Measurements from ENCODE around the gene DDX4. TPM values are rescaled to one million over a fixed set of nuclear protein-coding genes. Genes with fewer than 3 reads are reported as not detected.

The DDX4 gene
- total RNA-seq, 4 donors from 2014 or later = not detected

DNA sequence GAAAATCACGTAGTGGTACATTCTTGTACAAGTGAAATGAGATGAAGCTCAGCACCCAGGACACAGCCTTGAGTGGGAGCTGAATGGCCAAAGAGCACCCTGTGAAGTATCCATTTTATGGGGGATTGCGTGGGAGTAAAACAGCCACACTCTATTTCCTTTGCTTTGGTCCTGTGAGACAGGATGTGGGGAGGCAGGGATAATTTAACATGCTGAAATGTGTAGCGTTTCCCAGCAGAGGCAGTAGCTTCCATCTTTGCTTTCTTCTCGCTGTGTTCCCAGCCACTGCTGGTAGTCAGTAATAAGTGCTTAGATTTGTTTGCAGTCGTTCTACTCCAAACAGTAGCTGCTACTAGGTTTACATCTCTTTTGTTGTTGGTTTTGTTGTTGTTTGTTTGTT, 117.6 kb downstream of the DDX4 start:
- WGBS, 2 donors = 77 to 79% methylated on average over 5 of the region's 5 CpGs
- DNase-seq (ENCODE audit: low spot score in 2 of 2) = no peak
- intact Hi-C loops (cut with DNase I; ENCODE audit: low total_unique reads) = no loop called here
- TF ChIP-seq, protein P1, sequence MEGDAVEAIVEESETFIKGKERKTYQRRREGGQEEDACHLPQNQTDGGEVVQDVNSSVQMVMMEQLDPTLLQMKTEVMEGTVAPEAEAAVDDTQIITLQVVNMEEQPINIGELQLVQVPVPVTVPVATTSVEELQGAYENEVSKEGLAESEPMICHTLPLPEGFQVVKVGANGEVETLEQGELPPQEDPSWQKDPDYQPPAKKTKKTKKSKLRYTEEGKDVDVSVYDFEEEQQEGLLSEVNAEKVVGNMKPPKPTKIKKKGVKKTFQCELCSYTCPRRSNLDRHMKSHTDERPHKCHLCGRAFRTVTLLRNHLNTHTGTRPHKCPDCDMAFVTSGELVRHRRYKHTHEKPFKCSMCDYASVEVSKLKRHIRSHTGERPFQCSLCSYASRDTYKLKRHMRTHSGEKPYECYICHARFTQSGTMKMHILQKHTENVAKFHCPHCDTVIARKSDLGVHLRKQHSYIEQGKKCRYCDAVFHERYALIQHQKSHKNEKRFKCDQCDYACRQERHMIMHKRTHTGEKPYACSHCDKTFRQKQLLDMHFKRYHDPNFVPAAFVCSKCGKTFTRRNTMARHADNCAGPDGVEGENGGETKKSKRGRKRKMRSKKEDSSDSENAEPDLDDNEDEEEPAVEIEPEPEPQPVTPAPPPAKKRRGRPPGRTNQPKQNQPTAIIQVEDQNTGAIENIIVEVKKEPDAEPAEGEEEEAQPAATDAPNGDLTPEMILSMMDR (IDR thresholded peaks at IDR 0.05) = no peak
- no peak for TF ChIP-seq POLR2A (IDR thresholded peaks at IDR 0.05)
- H3K4me3 ChIP-seq (ENCODE audit: low read depth, poor library complexity, severe bottlenecking) = no peak overlapping the region

DNA sequence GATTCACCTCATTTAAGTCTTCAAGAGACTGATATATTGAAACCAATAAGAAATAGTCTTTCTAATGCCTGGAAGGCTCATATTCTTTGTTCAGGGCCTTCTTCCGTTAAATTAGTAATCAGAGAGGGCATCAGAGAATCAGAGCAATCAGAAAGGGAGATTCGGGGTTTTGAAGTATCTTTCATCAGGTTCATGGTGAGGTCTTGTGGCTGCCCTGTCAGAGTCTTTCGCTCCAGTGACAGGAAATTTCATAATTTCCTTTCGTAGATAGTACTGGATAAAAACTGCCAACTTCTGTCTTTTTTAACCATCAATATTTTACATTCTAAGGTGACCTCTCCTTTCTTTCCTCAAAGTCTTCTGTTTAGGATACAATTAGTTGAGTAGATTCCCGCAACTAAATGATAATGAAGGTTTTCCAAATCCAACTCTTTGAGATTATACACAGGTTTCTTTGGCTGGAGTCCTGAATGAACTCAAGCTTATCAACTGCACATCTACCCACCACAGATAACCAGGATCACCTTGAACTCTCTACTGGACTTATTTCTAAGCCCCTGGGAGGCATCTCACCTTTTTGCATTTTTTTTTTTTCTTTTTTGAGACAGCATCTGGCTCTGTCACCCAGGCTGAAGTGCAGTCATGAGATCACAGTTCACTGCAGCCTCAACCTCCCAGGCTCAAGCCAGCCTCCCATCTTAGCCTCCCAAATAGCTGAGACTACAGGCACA, 118.8 kb downstream of the DDX4 start:
- H3K4me3 ChIP-seq (ENCODE audit: low read depth, poor library complexity, severe bottlenecking) = no peak overlapping the region
- intact Hi-C loops (cut with DNase I; ENCODE audit: low total_unique reads) = no loop called here
- 77 to 87% methylated on average over 5 of the region's 5 CpGs for WGBS, 2 donors
- no peak for DNase-seq (ENCODE audit: low spot score in 2 of 2)
- TF ChIP-seq POLR2A (IDR thresholded peaks at IDR 0.05) = no peak
- TF ChIP-seq, protein P1 (IDR thresholded peaks at IDR 0.05) = no peak

DNA sequence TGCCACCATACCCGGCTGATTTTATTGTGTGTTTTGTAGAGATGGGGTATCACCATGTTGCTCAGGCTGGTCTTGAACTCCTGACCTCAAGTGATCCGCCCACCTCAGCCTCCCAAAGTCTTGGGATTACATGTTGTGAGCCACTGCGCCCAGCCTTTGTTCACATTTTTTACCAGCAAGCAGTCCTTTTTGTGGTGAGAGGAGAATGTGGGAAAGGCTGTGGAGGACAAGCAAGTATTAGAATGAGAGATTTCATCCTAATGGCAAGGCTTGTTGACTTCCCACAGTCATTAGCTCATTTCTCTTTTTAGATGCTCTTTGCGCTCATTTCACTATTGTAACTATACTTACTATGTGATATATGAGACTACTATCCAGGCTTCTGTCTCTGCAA, 119.4 kb downstream of the DDX4 start:
- intact Hi-C loops (cut with DNase I; ENCODE audit: low total_unique reads) = no loop called here
- no peak for TF ChIP-seq POLR2A (IDR thresholded peaks at IDR 0.05)
- TF ChIP-seq, protein P1 (IDR thresholded peaks at IDR 0.05) = no peak
- 91 to 92% methylated on average over 4 of the region's 4 CpGs for WGBS, 2 donors
- no peak for DNase-seq (ENCODE audit: low spot score in 2 of 2)
- H3K4me3 ChIP-seq (ENCODE audit: low read depth, poor library complexity, severe bottlenecking) = no peak overlapping the region

DNA sequence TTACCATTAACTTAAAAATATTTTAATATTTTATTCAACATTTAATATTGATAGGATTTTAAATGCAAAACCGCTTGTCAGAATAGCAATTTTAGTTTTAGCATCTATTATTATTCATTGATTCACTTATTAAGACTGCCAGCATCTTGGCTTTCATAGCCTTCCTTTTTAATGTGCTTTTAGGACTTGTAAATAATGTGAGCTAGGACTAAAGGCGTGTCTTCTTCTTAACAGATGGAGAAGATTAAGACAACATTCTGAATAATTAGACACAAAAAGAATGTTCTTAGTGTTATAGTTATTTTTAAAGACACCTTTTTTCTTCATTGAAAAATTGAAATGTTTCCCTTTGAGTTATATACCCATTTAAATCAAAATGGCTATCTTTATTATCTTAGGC, 120.2 kb downstream of the DDX4 start:
- no peak overlapping the region for H3K4me3 ChIP-seq (ENCODE audit: low read depth, poor library complexity, severe bottlenecking)
- intact Hi-C loops (cut with DNase I; ENCODE audit: low total_unique reads) = no loop called here

DNA sequence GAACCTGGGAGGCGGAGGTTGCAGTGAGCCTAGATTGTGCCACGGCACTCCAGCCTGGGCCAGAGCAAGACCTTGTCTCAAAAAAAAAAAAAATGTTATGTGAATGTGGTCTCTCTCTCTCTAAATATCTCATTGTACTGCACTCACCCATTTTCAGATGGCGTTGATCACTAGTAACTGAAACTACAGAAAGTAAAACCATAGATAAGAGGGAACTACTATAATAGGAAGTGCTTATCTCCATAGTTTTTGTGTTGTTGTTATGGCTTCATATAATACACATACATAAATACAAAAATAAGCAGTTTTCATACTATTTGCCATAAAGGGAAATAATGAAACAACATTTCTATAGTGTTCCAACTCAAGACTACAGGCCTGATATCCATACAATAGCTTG, 122.4 kb downstream of the DDX4 start:
- no peak overlapping the region for H3K4me3 ChIP-seq (ENCODE audit: low read depth, poor library complexity, severe bottlenecking)
- TF ChIP-seq POLR2A (IDR thresholded peaks at IDR 0.05) = no peak
- TF ChIP-seq, protein P1 (IDR thresholded peaks at IDR 0.05) = no peak
- 53 to 74% methylated on average over 3 of the region's 3 CpGs for WGBS, 2 donors
- intact Hi-C loops (cut with DNase I; ENCODE audit: low total_unique reads) = no loop called here
- DNase-seq (ENCODE audit: low spot score in 2 of 2) = no peak

More for the DNA sequence above, 120.2 kb downstream of the DDX4 start:
- WGBS, 2 donors = 41 to 48% methylated on average over 2 of the region's 2 CpGs
- DNase-seq (ENCODE audit: low spot score in 2 of 2) = no peak
- TF ChIP-seq, protein P1 (IDR thresholded peaks at IDR 0.05) = no peak
- no peak for TF ChIP-seq POLR2A (IDR thresholded peaks at IDR 0.05)

DNA sequence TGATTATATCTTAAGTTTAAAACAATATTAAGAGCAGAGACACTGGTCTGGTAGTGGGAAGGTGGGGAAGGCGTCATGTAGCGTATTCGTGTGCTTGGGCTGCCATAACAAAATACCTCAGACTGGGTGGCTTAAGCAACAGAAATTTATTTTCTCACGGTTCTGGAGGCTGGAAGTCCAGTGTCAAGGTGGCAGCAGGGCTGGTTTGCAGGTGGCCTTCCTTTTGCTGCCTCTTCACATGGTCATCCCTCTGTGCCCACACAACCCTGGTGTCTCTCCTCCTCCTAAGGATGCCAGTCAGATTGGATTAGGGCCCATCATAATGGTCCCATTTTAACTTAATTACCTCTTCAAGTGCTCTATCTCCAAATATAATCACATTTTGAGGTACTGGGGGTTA, 122.8 kb downstream of the DDX4 start:
- H3K4me3 ChIP-seq (ENCODE audit: low read depth, poor library complexity, severe bottlenecking) = no peak overlapping the region
- TF ChIP-seq, protein P1 (IDR thresholded peaks at IDR 0.05) = no peak
- no peak for TF ChIP-seq POLR2A (IDR thresholded peaks at IDR 0.05)
- WGBS, 2 donors = 73 to 84% methylated on average over 4 of the region's 4 CpGs
- intact Hi-C loops (cut with DNase I; ENCODE audit: low total_unique reads) = no loop called here
- DNase-seq (ENCODE audit: low spot score in 2 of 2) = no peak

Measured in lower leg skin (tissue), 4 donors.